Neural progenitor cell (in vitro differentiated cells): ENCODE measurements around the gene LTB.

Source experiments
- CTCF ChIP-seq: fragments of 200-600 bp; sonication (generic); IDR thresholded peaks from 2 replicates; pipeline ENCODE4 v1.5.1; 2017; ENCODE audit warnings: antibody characterized with exemption, mild to moderate bottlenecking
- EZH2 ChIP-seq: fragments of 200-600 bp; sonication (generic); IDR thresholded peaks from 2 replicates; pipeline ENCODE4 v1.6.1; 2017; ENCODE audit warnings: antibody characterized with exemption, mild to moderate bottlenecking, moderate library complexity

GRCh38 chr6:31627690-31628287 lies 45.6 kb upstream of the LTB start:
- TF ChIP-seq CTCF: no peak
- no peak for TF ChIP-seq EZH2
